Liver (tissue), 9 donors: ENCODE results near the gene OSBP2. TPM values are rescaled to one million over a fixed set of nuclear protein-coding genes. Genes with fewer than 3 reads are reported as not detected.
"Not testable (repeated sequence)": the region's sequence is repeated elsewhere in the genome, so short reads cannot be mapped to it uniquely, and the experiment has no call there.

Source experiments
- DNase-seq: peaks from one replicate; pipeline ENCODE4 v3.0.0-alpha.2; 2017; ENCODE audit warnings: low spot score
- H3K27ac ChIP-seq, 2 donors: one replicate each; pipeline ENCODE4 v1.7.0; 2013; ENCODE audit warnings: inconsistent platforms in 2 of 2, low read length in 2 of 2, control low read depth in 1 of 2, low read depth in 1 of 2, mild to moderate bottlenecking in 1 of 2
- H3K27me3 ChIP-seq, 4 donors: one replicate each; pipeline versions ENCODE4 v1.6.1 to v1.7.0; 2013; ENCODE audit warnings: low read length in 3 of 4, inconsistent platforms in 1 of 4, mild to moderate bottlenecking in 1 of 4, moderate library complexity in 1 of 4; ENCODE audit not compliant: control insufficient read depth in 4 of 4, insufficient read depth in 4 of 4
- H3K36me3 ChIP-seq, 4 donors: one replicate each; pipeline versions ENCODE4 v1.6.1 to v1.7.0; 2013; ENCODE audit warnings: low read length in 3 of 4, mild to moderate bottlenecking in 3 of 4, low read depth in 1 of 4, moderate library complexity in 1 of 4; ENCODE audit not compliant: control insufficient read depth in 4 of 4, insufficient read depth in 3 of 4
- H3K4me1 ChIP-seq, 4 donors: one replicate each; pipeline versions ENCODE4 v1.6.1 to v1.7.0; 2013; ENCODE audit warnings: low read length in 3 of 4, mild to moderate bottlenecking in 3 of 4, moderate library complexity in 1 of 4; ENCODE audit not compliant: control insufficient read depth in 4 of 4, insufficient read depth in 4 of 4
- H3K4me3 ChIP-seq, 3 donors: one replicate each; pipeline versions ENCODE4 v1.6.1 to v1.7.0; 2013; ENCODE audit warnings: low read length in 3 of 3, control low read depth in 1 of 3, low read depth in 1 of 3, mild to moderate bottlenecking in 1 of 3
- H3K9ac ChIP-seq, 2 donors: one replicate each; pipeline ENCODE4 v1.7.0; 2013; ENCODE audit warnings: low read length in 2 of 2, mild to moderate bottlenecking in 2 of 2, moderate library complexity in 2 of 2, control low read depth in 1 of 2, low read depth in 1 of 2
- H3K9me3 ChIP-seq, 4 donors: one replicate each; pipeline versions ENCODE4 v1.6.1 to v1.7.0; 2013; ENCODE audit warnings: low read length in 3 of 4; ENCODE audit not compliant: control insufficient read depth in 4 of 4
- EGR1 ChIP-seq, 2 donors: IDR thresholded peaks; 2 replicates each; pipeline ENCODE4 v1.6.1; 2016 to 2018; ENCODE audit warnings: antibody characterized with exemption in 2 of 2, low read depth in 2 of 2
- FOXA1 ChIP-seq: IDR thresholded peaks from 2 replicates; pipeline ENCODE4 v1.6.1; 2016; ENCODE audit warnings: antibody characterized with exemption
- FOXA2 ChIP-seq: IDR thresholded peaks from 2 replicates; pipeline ENCODE4 v1.6.1; 2016; ENCODE audit warnings: antibody characterized with exemption
- HNF4A ChIP-seq, 2 donors: conservative IDR thresholded peaks; 2 replicates each; pipeline ENCODE4 v1.6.1; 2016; ENCODE audit warnings: antibody characterized with exemption in 2 of 2, mild to moderate bottlenecking in 2 of 2
- NR2F2 ChIP-seq: IDR thresholded peaks from 2 replicates; pipeline ENCODE4 v1.6.1; 2016; ENCODE audit warnings: antibody characterized with exemption
- RAD21 ChIP-seq, 2 donors: IDR thresholded peaks; 2 replicates each; pipeline ENCODE4 v1.6.1; 2016; ENCODE audit warnings: antibody characterized with exemption in 2 of 2, mild to moderate bottlenecking in 2 of 2
- SP1 ChIP-seq: IDR thresholded peaks from 2 replicates; pipeline ENCODE4 v1.6.1; 2018; ENCODE audit warnings: antibody characterized with exemption, mild to moderate bottlenecking
- TAF1 ChIP-seq: conservative IDR thresholded peaks from 2 replicates; pipeline ENCODE4 v1.6.1; 2016; ENCODE audit warnings: antibody characterized with exemption, mild to moderate bottlenecking
- YY1 ChIP-seq: IDR thresholded peaks from 2 replicates; pipeline ENCODE4 v1.6.1; 2016; ENCODE audit warnings: antibody characterized with exemption, mild to moderate bottlenecking
- ZBTB33 ChIP-seq: IDR thresholded peaks from 2 replicates; pipeline ENCODE4 v1.6.1; 2016; ENCODE audit warnings: antibody characterized with exemption
- WGBS: extraction: QIAGEN DNeasy Blood & Tissue Kit; methylation state at CpG from one replicate; pipeline ENCODE4 v1.1.7; 2013; 5-methylcytosine and 5-hydroxymethylcytosine counted together
- polyA plus RNA-seq, 2 donors: library from polyadenylated mRNA; stranded (reverse) in 1 of 2; unstranded in 1 of 2; fragments of 200-250 nt in 1 of 2; fragments of >200 nt in 1 of 2; fragmentation: Nextera tagmentation in 1 of 2; extraction: Ambion mirVana in 1 of 2; gene quantifications; one replicate each; pipeline versions ENCODE4 v1.2.1 to v1.2.3, GENCODE V29; 2013 to 2015
- total RNA-seq, 2 donors: library from RNA; depleted of rRNA; stranded (reverse); fragments of >200 nt; gene quantifications; one replicate each; pipeline ENCODE4 v1.2.3, GENCODE V29; 2014
- TF ChIP-seq, protein P1 (sequence below): IDR thresholded peaks from 2 replicates; pipeline ENCODE4 v1.6.1; 2016; ENCODE audit warnings: antibody characterized with exemption
- TF ChIP-seq, protein P2 (sequence below): IDR thresholded peaks from 2 replicates; pipeline ENCODE4 v1.6.1; 2016; ENCODE audit warnings: antibody characterized with exemption
- TF ChIP-seq, protein P3 (sequence below): fragments of 150-350 bp; IDR thresholded peaks from 2 replicates; pipeline ENCODE4 v1.5.1; 2017; ENCODE audit warnings: improper control_type of control experiment, low read depth, low read length; ENCODE audit not compliant: missing input control
- donor health status: healthy.
- donor health status: healthy.
- donor health status: healthy.
- donor health status: healthy.
- donor health status: healthy.

Gene OSBP2
- total and polyA plus RNA-seq, 4 donors = 0.43 to 192 (median 0.86) TPM

- DNase-seq = no peak
- Histone ChIP-seq H3K36me3 (no peaks in the 10 kb centered on the region), H3K27ac (no peak overlapping the region), H3K27me3 (no peaks in the 10 kb centered on the region), H3K9ac (no peak overlapping the region), H3K4me3 (no peak overlapping the region), H3K4me1 (no peaks in the 10 kb centered on the region), H3K9me3 (no peaks in the 10 kb centered on the region)
- WGBS = 92% methylated on average over 6 of the region's 6 CpGs
- TF ChIP-seq, protein P1, sequence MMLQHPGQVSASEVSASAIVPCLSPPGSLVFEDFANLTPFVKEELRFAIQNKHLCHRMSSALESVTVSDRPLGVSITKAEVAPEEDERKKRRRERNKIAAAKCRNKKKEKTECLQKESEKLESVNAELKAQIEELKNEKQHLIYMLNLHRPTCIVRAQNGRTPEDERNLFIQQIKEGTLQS = no peak
Observed at GRCh38 chr22:30674482-30674881, 20.2 kb upstream of the OSBP2 start.

DNA sequence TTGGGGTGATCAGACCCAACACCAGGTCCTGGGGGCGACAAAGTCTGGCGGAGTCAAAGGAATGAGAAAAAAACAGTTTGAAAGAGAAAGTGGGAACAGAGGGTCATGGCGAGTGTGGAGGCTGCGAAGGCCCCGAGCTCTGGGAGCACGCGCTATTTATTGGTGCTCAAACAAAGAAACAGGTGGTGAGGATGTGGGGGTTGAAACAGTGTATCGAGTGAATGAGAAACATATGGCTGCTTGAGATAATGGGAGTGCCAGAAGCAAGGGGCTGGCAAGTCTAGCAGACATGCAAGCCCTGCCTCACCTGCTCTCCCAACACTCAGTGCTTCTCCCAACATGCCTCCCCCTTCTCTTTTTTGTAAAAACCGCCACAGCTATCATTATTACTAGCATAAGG lies 19.2 kb upstream of the OSBP2 start:
- 92% methylated on average over 9 of the region's 9 CpGs for WGBS

GRCh38 chr22:30676565-30676964 lies 18.1 kb upstream of the OSBP2 start:
- H3K27ac ChIP-seq, H3K4me1 ChIP-seq, H3K27me3 ChIP-seq, H3K9ac ChIP-seq, H3K4me3 ChIP-seq, H3K36me3 ChIP-seq, H3K9me3 ChIP-seq, DNase-seq: not testable (repeated sequence)
- 72% methylated on average over 3 of the region's 3 CpGs for WGBS

More for the DNA sequence above, 19.2 kb upstream of the OSBP2 start:
- no peak overlapping the region for H3K27ac ChIP-seq
- H3K36me3 ChIP-seq = no peaks in the 10 kb centered on the region
- no peak for TF ChIP-seq TAF1
- no peak for TF ChIP-seq FOXA1
- no peak for TF ChIP-seq EGR1 (IDR thresholded peaks at IDR 0.05; ENCODE audit: low read depth in 2 of 2)
- TF ChIP-seq, protein P2, sequence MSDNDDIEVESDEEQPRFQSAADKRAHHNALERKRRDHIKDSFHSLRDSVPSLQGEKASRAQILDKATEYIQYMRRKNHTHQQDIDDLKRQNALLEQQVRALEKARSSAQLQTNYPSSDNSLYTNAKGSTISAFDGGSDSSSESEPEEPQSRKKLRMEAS = no peak
- TF ChIP-seq NR2F2 = no peak
- TF ChIP-seq, protein P3, sequence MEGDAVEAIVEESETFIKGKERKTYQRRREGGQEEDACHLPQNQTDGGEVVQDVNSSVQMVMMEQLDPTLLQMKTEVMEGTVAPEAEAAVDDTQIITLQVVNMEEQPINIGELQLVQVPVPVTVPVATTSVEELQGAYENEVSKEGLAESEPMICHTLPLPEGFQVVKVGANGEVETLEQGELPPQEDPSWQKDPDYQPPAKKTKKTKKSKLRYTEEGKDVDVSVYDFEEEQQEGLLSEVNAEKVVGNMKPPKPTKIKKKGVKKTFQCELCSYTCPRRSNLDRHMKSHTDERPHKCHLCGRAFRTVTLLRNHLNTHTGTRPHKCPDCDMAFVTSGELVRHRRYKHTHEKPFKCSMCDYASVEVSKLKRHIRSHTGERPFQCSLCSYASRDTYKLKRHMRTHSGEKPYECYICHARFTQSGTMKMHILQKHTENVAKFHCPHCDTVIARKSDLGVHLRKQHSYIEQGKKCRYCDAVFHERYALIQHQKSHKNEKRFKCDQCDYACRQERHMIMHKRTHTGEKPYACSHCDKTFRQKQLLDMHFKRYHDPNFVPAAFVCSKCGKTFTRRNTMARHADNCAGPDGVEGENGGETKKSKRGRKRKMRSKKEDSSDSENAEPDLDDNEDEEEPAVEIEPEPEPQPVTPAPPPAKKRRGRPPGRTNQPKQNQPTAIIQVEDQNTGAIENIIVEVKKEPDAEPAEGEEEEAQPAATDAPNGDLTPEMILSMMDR = no peak
- TF ChIP-seq SP1 = no peak
- TF ChIP-seq, protein P1 = no peak
- no peak for TF ChIP-seq FOXA2
- no peak for TF ChIP-seq RAD21 (IDR thresholded peaks at IDR 0.05)
- TF ChIP-seq ZBTB33 = no peak
- TF ChIP-seq HNF4A (conservative IDR thresholded peaks at IDR 0.05) = no peak
- TF ChIP-seq YY1 = no peak
- H3K4me1 ChIP-seq = no peaks in the 10 kb centered on the region
- DNase-seq = no peak
- no peak overlapping the region for H3K4me3 ChIP-seq
- no peak overlapping the region for H3K9ac ChIP-seq
- no peaks in the 10 kb centered on the region for H3K27me3 ChIP-seq
- H3K9me3 ChIP-seq = no peaks in the 10 kb centered on the region

- not testable (repeated sequence) for H3K36me3 ChIP-seq, H3K4me3 ChIP-seq, H3K9ac ChIP-seq, H3K4me1 ChIP-seq, H3K27ac ChIP-seq, DNase-seq, H3K9me3 ChIP-seq, H3K27me3 ChIP-seq
- 69% methylated on average over 12 of the region's 12 CpGs for WGBS
Observed at GRCh38 chr22:30679895-30680690, 14.6 kb upstream of the OSBP2 start.
